OCI-LY1 (cell line): ENCODE results near the gene ALKBH3.

Source experiments
- CTCF ChIP-seq: fragments of 200-600 bp; sonication (generic), shearing (Covaris generic); IDR thresholded peaks from 2 replicates; pipeline ENCODE4 v1.5.1; 2017; ENCODE audit warnings: mild to moderate bottlenecking, antibody characterized with exemption, low read length, moderate library complexity, mixed read lengths
- EZH2 ChIP-seq: fragments of 200-600 bp; sonication (generic), shearing (Covaris generic); IDR thresholded peaks from 2 replicates; pipeline ENCODE4 v1.8.0; 2017; ENCODE audit warnings: borderline replicate concordance, mixed run types, mild to moderate bottlenecking, antibody characterized with exemption, low read length, moderate library complexity, mixed read lengths

- TF ChIP-seq CTCF (no peak), EZH2 (no peak)
These were observed 6.6 kb upstream of the ALKBH3 start for GRCh38 chr11:43874078-43874477.
